ENCODE measurements around the gene RSPO3. TPM values are rescaled to one million over a fixed set of nuclear protein-coding genes. Genes with fewer than 3 reads are reported as not detected.
A peak's percentile ranks its signal among the peaks of the same experiment; 100 is the strongest.

Gene RSPO3
- polyA plus RNA-seq, 2 of the 4 experiments (the other 2 are of a cell fraction) = 32.4 to 128 TPM

- no peak for TF ChIP-seq HOXB13 (CRISPR knock-in tag; IDR thresholded peaks at IDR 0.05; ENCODE audit: low read depth)
- TF ChIP-seq EP300 (IDR thresholded peaks at IDR 0.05) = peak in 1 of 2 experiments; percentile 19; a peak in 1 of 5 replicates
- no peak for TF ChIP-seq RCOR1 (IDR thresholded peaks at IDR 0.05; ENCODE audit: low read depth, low read length)
- TF ChIP-seq EHF (CRISPR knock-in tag; IDR thresholded peaks at IDR 0.05) = no peak
- TF ChIP-seq CTCF (IDR thresholded peaks at IDR 0.05) = no peak
These were observed at the start of gene RSPO3 (continued) for GRCh38 chr6:127118298-127119101.

GRCh38 chr6:127069659-127070279, 48.7 kb upstream of the RSPO3 start:
- H3K27ac ChIP-seq = no peak overlapping the region
- ATAC-seq = peak; percentile 78 to 91; a peak in 5 of 6 replicates
- ChIA-PET POLR2A (no interaction called here), CTCF (interaction anchor here (0.5 to 1.0 kb wide), 3 partner anchors 76 to 709 kb away, joined by 3 read pairs; no protein-coding TSS in a partner anchor)
- H3K9me3 ChIP-seq = no peaks in the 10 kb centered on the region
- FAIRE-seq = no peak
- peak; percentile 10 to 47 for DNase-seq (ENCODE audit: low read depth in 1 of 2, low spot score in 1 of 2)
- WGBS (ENCODE audit: missing lambda C conversion rate) = 70% methylated on average over 3 of the region's 3 CpGs
- H3K4me3 ChIP-seq = no peak overlapping the region
- peaks cover 6% of the 10 kb centered on the region; the same call in 1 of the 3 replicates for H3K4me1 ChIP-seq
- no peak overlapping the region for H3K4me2 ChIP-seq
- TF ChIP-seq RAD21 (conservative IDR thresholded peaks at IDR 0.05 in 1 of 2, IDR thresholded peaks at IDR 0.05 in 1 of 2) = peak; percentile 60 to 61
- no peak for TF ChIP-seq E2F6 (IDR thresholded peaks at IDR 0.05; ENCODE audit: borderline replicate concordance, low read depth)
- TF ChIP-seq CTCF (IDR thresholded peaks at IDR 0.05) = peak; percentile 55
- peak; percentile 51 for TF ChIP-seq SMC3 (IDR thresholded peaks at IDR 0.05)

GRCh38 chr6:127073222-127073621, 45.2 kb upstream of the RSPO3 start:
- no peak for FAIRE-seq
- no peak for TF ChIP-seq HDAC2 (IDR thresholded peaks at IDR 0.05)
- TF ChIP-seq TFCP2L1 (CRISPR knock-in tag; IDR thresholded peaks at IDR 0.05) = no peak
- no peak for TF ChIP-seq RARB (CRISPR knock-in tag; IDR thresholded peaks at IDR 0.05)
- TF ChIP-seq HOXB13 (CRISPR knock-in tag; IDR thresholded peaks at IDR 0.05; ENCODE audit: low read depth) = no peak
- TF ChIP-seq KDM5A (IDR thresholded peaks at IDR 0.05) = no peak

GRCh38 chr6:127076466-127076865, 42.0 kb upstream of the RSPO3 start:
- Histone ChIP-seq H3K4me2 (no peak overlapping the region), H3K9me3 (no peaks in the 10 kb centered on the region), H3K27ac (no peak overlapping the region), H3K4me3 (no peak overlapping the region), H3K4me1 (peaks cover 6% of the 10 kb centered on the region; the same call in 1 of the 3 replicates)
- 83% methylated on average over 4 of the region's 4 CpGs for WGBS (ENCODE audit: missing lambda C conversion rate)
- no peak for FAIRE-seq
- DNase-seq (ENCODE audit: low read depth in 1 of 2, low spot score in 1 of 2) = no peak
- ChIA-PET POLR2A (no interaction called here), CTCF (no interaction called here)
- no peak for ATAC-seq
- TF ChIP-seq JUNB (IDR thresholded peaks at IDR 0.05) = no peak
- TF ChIP-seq HOXB5 (CRISPR knock-in tag; IDR thresholded peaks at IDR 0.05) = no peak
- no peak for TF ChIP-seq EHMT2 (IDR thresholded peaks at IDR 0.05; ENCODE audit: low read depth)
- no peak for TF ChIP-seq ELK1 (IDR thresholded peaks at IDR 0.05; ENCODE audit: low read depth, low read length)
- TF ChIP-seq FOSB (CRISPR knock-in tag; IDR thresholded peaks at IDR 0.05) = no peak
- no peak for TF ChIP-seq NPAS2 (CRISPR knock-in tag; IDR thresholded peaks at IDR 0.05; ENCODE audit: borderline replicate concordance)

More at GRCh38 chr6:127073222-127073621, 45.2 kb upstream of the RSPO3 start:
- Histone ChIP-seq H3K4me3 (no peak overlapping the region), H3K4me2 (peak overlapping the region; percentile 29; the same call in 2 of the 3 replicates), H3K27ac (no peak overlapping the region), H3K9me3 (no peaks in the 10 kb centered on the region), H3K4me1 (peaks cover 6% of the 10 kb centered on the region; the same call in 1 of the 3 replicates)
- ChIA-PET POLR2A (no interaction called here), CTCF (no interaction called here)
- WGBS (ENCODE audit: missing lambda C conversion rate) = 13% methylated on average over 1 of the region's 1 CpG
- no peak for DNase-seq (ENCODE audit: low read depth in 1 of 2, low spot score in 1 of 2)
- no peak for ATAC-seq
